IMR-90 (cell line): ENCODE measurements around the gene RIBC1. TPM values are rescaled to one million over a fixed set of nuclear protein-coding genes. Genes with fewer than 3 reads are reported as not detected.

Experiments used
- ATAC-seq: fragments of 200-7000 bp; cut with Tn5 transposase; 2 replicates; pipeline ENCODE4 v1.9.1; 2020; ENCODE audit warnings: low read depth, mild to moderate bottlenecking, moderate library complexity
- BruUV-seq: library from RNA; stranded (reverse); fragments of 400-500 nt; replicated peaks from 2 replicates; lab custom pipeline; 2021; lab: Mats Ljungman, UMichigan
- CTCF ChIA-PET: fragments of 300-600 bp; formaldehyde crosslinking; extraction: SDS; loops from one replicate; lab custom pipeline; 2021; ENCODE audit warnings: antibody characterized with exemption; lab: Yijun Ruan, JAX
- POLR2A ChIA-PET: fragments of 300-600 bp; sonication (Branson Sonifier 250); formaldehyde crosslinking; loops from one replicate; lab custom pipeline; 2022; ENCODE audit warnings: antibody characterized with exemption; ENCODE audit not compliant: unreplicated experiment; lab: Charles Lee
- DNase-seq: peaks from one replicate; pipeline ENCODE4 v3.0.0; 2013
- H2AFZ ChIP-seq: replicated peaks from 2 replicates; pipeline ENCODE3; 2013; ENCODE audit warnings: low read length, mild to moderate bottlenecking; ENCODE audit not compliant: poor library complexity
- H2AK5ac ChIP-seq: 2 replicates; pipeline ENCODE4 v1.6.1; 2013; ENCODE audit warnings: low read depth, low read length, inconsistent platforms
- H2AK9ac ChIP-seq: replicated peaks from 2 replicates; pipeline ENCODE3; 2013; ENCODE audit warnings: mild to moderate bottlenecking, low read depth, low read length, moderate library complexity; ENCODE audit not compliant: poor library complexity
- H2BK120ac ChIP-seq: 2 replicates; pipeline ENCODE4 v1.6.1; 2013; ENCODE audit warnings: low read depth, low read length, inconsistent platforms
- H2BK15ac ChIP-seq: 3 replicates; pipeline ENCODE4 v1.6.1; 2013; ENCODE audit warnings: low read depth, low read length, inconsistent platforms
- H2BK20ac ChIP-seq: 2 replicates; pipeline ENCODE4 v1.6.1; 2013; ENCODE audit warnings: low read depth, mild to moderate bottlenecking, inconsistent platforms, low read length, moderate library complexity
- H2BK5ac ChIP-seq: 2 replicates; pipeline ENCODE4 v1.6.1; 2013; ENCODE audit warnings: mild to moderate bottlenecking, low read depth, low read length, inconsistent platforms; ENCODE audit not compliant: poor library complexity, severe bottlenecking
- H3K14ac ChIP-seq: replicated peaks from 2 replicates; pipeline ENCODE4 v1.6.1; 2013; ENCODE audit warnings: low read depth, low read length, inconsistent platforms
- H3K18ac ChIP-seq: 2 replicates; pipeline ENCODE4 v1.6.1; 2013; ENCODE audit warnings: low read depth, low read length, control low read depth
- H3K23ac ChIP-seq: 2 replicates; pipeline ENCODE4 v1.6.1; 2013; ENCODE audit warnings: low read depth, low read length, inconsistent platforms
- H3K27ac ChIP-seq: 2 replicates; pipeline ENCODE4 v1.5.1; 2013; ENCODE audit warnings: mild to moderate bottlenecking, control low read depth, low read length; ENCODE audit not compliant: insufficient read depth
- H3K27me3 ChIP-seq: 2 replicates; pipeline ENCODE4 v1.6.1; 2013; ENCODE audit warnings: low read length; ENCODE audit not compliant: control insufficient read depth, insufficient read depth
- H3K36me3 ChIP-seq: 2 replicates; pipeline ENCODE4 v1.6.1; 2013; ENCODE audit warnings: low read length, mixed read lengths; ENCODE audit not compliant: control insufficient read depth, insufficient read depth
- H3K4ac ChIP-seq: 2 replicates; pipeline ENCODE4 v1.6.1; 2013; ENCODE audit warnings: low read depth, low read length, inconsistent platforms
- H3K4me1 ChIP-seq: 2 replicates; pipeline ENCODE4 v1.6.1; 2013; ENCODE audit warnings: low read length, mixed read lengths; ENCODE audit not compliant: control insufficient read depth, insufficient read depth
- H3K4me2 ChIP-seq: 2 replicates; pipeline ENCODE4 v1.6.1; 2013; ENCODE audit warnings: low read depth, mild to moderate bottlenecking, control low read depth, low read length, moderate library complexity
- H3K4me3 ChIP-seq: 2 replicates; pipeline ENCODE4 v1.5.1; 2013; ENCODE audit warnings: low read depth, mild to moderate bottlenecking, control low read depth, low read length, moderate library complexity; ENCODE audit not compliant: insufficient read depth
- H3K56ac ChIP-seq: 2 replicates; pipeline ENCODE4 v1.6.1; 2013; ENCODE audit warnings: low read length, inconsistent platforms; ENCODE audit not compliant: insufficient read depth; ENCODE audit errors: extremely low read depth
- H3K79me1 ChIP-seq, 2 experiments: 2 replicates each; pipeline ENCODE4 v1.6.1; 2013; ENCODE audit warnings: low read length in 2 of 2, inconsistent platforms in 1 of 2, low read depth in 1 of 2
- H3K9ac ChIP-seq: 2 replicates; pipeline ENCODE4 v1.6.1; 2013; ENCODE audit warnings: low read depth, low read length, control low read depth
- H3K9me1 ChIP-seq: 2 replicates; pipeline ENCODE4 v1.6.1; 2013; ENCODE audit warnings: low read length, inconsistent platforms; ENCODE audit not compliant: insufficient read depth
- H3K9me3 ChIP-seq: 2 replicates; pipeline ENCODE4 v1.6.1; 2013; ENCODE audit warnings: low read length; ENCODE audit not compliant: control insufficient read depth, insufficient read depth
- H4K20me1 ChIP-seq: 2 replicates; pipeline ENCODE4 v1.6.1; 2013; ENCODE audit warnings: low read length, inconsistent platforms; ENCODE audit not compliant: insufficient read depth
- H4K5ac ChIP-seq: 2 replicates; pipeline ENCODE4 v1.6.1; 2013; ENCODE audit warnings: mild to moderate bottlenecking, low read depth, low read length, control low read depth
- H4K8ac ChIP-seq, 2 experiments: 2 replicates each; pipeline ENCODE4 v1.6.1; 2013; ENCODE audit warnings: low read depth in 2 of 2, low read length in 2 of 2, control low read depth in 1 of 2, inconsistent platforms in 1 of 2
- H4K91ac ChIP-seq: 2 replicates; pipeline ENCODE4 v1.6.1; 2013; ENCODE audit warnings: low read depth, low read length, inconsistent platforms; ENCODE audit not compliant: insufficient read depth
- CEBPB ChIP-seq: IDR thresholded peaks from 2 replicates; pipeline ENCODE4 v1.6.1; 2012; ENCODE audit warnings: low read depth, low read length, improper control_type of control experiment
- CHD1 ChIP-seq: IDR thresholded peaks from 2 replicates; pipeline ENCODE4 v1.6.1; 2012; ENCODE audit warnings: low read depth, low read length, improper control_type of control experiment
- ELK1 ChIP-seq: fragments of 150-350 bp; IDR thresholded peaks from 2 replicates; pipeline ENCODE4 v1.6.1; 2016; ENCODE audit warnings: low read depth, mild to moderate bottlenecking, low read length, moderate library complexity, borderline replicate concordance
- FOS ChIP-seq: fragments of 150-350 bp; IDR thresholded peaks from 2 replicates; pipeline ENCODE4 v1.6.1; 2016; ENCODE audit warnings: low read depth, low read length
- MAFK ChIP-seq: IDR thresholded peaks from 2 replicates; pipeline ENCODE4 v1.6.1; 2012; ENCODE audit warnings: low read depth, low read length, improper control_type of control experiment
- MXI1 ChIP-seq: IDR thresholded peaks from 2 replicates; pipeline ENCODE4 v1.6.1; 2012; ENCODE audit warnings: low read depth, mild to moderate bottlenecking, low read length, moderate library complexity, borderline replicate concordance
- NFE2L2 ChIP-seq: fragments of 150-350 bp; IDR thresholded peaks from 2 replicates; pipeline ENCODE4 v1.6.1; 2016; ENCODE audit warnings: low read depth, mild to moderate bottlenecking, low read length
- RAD21 ChIP-seq: IDR thresholded peaks from 2 replicates; pipeline ENCODE4 v1.6.1; 2012; ENCODE audit warnings: low read length, improper control_type of control experiment
- RCOR1 ChIP-seq: IDR thresholded peaks from 2 replicates; pipeline ENCODE4 v1.6.1; 2012; ENCODE audit warnings: mild to moderate bottlenecking, low read length, improper control_type of control experiment; ENCODE audit not compliant: insufficient replicate concordance
- SMC3 ChIP-seq: fragments of 150-350 bp; IDR thresholded peaks from 2 replicates; pipeline ENCODE4 v1.6.1; 2016; ENCODE audit warnings: low read depth, mild to moderate bottlenecking, antibody characterized with exemption, low read length, moderate library complexity
- USF2 ChIP-seq: fragments of 150-350 bp; IDR thresholded peaks from 2 replicates; pipeline ENCODE4 v1.6.1; 2017; ENCODE audit warnings: mild to moderate bottlenecking, antibody characterized with exemption, low read length, low read depth
- WGBS, 2 experiments: methylation state at CpG; one replicate each; pipeline versions ENCODE4 v1.1.5 to v1.1.7; 2013; ENCODE audit warnings: missing lambda C conversion rate in 2 of 2; ENCODE audit not compliant: insufficient read length in 1 of 2; ENCODE audit errors: extremely low coverage in 2 of 2; 5-methylcytosine and 5-hydroxymethylcytosine counted together
- dilution Hi-C: fragments of 300-500 bp; cut with HindIII; formaldehyde crosslinking; loops from one replicate; pipeline ENCODE4 v1.14.3; 2018; ENCODE audit warnings: low sequenced_read_pairs; ENCODE audit not compliant: unreplicated experiment
- in situ Hi-C: fragments of 300-500 bp; cut with MboI; formaldehyde crosslinking; loops from 3 replicates; pipeline ENCODE4 v1.14.3; 2019; ENCODE audit warnings: low sequenced_read_pairs, inconsistent platforms, mixed read lengths
- intact Hi-C: fragments of 100-400 bp; cut with micrococcal nuclease; formaldehyde crosslinking; loops from 2 replicates; pipeline ENCODE4 v1.10.0; 2022
- polyA plus RNA-seq, 3 experiments: library from polyadenylated mRNA; depleted of rRNA; stranded (reverse); fragments of >200 nt; gene quantifications; 2 replicates each; pipeline ENCODE4 v1.2.3, GENCODE V29; 2012; ENCODE audit warnings: low replicate concordance in 1 of 3
- total RNA-seq: library from RNA; depleted of rRNA; stranded (reverse); fragments of >200 nt; gene quantifications from 2 replicates; pipeline ENCODE4 v1.2.3, GENCODE V29; 2012

The RIBC1 gene
- total and polyA plus RNA-seq, 2 of the 4 experiments (the other 2 are of a cell fraction), result 0.31 to 0.36 TPM

GRCh38 chrX:53440621-53441517, 18.2 kb downstream of the RIBC1 start:
- H3K27ac ChIP-seq, result peak overlapping the region; percentile 70
- H3K36me3 ChIP-seq, result no peaks in the 10 kb centered on the region
- H2BK15ac ChIP-seq, result peak overlapping the region; percentile 48; the same call in 1 of the 3 replicates
- no peaks in the 10 kb centered on the region for H4K20me1 ChIP-seq
- H3K18ac ChIP-seq, result peak overlapping the region; percentile 30
- H3K9me1 ChIP-seq, result no peaks in the 10 kb centered on the region; the same call in 1 of the 2 replicates
- POLR2A ChIA-PET, result no interaction called here
- peak overlapping the region; percentile 4 for H2BK5ac ChIP-seq
- peak overlapping the region; percentile 67 for H3K4ac ChIP-seq
- peak overlapping the region; percentile 14; the same call in 1 of the 2 replicates for H4K5ac ChIP-seq
- TF ChIP-seq SMC3 (no peak), MAFK (no peak), RAD21 (no peak), NFE2L2 (no peak), ELK1 (no peak), RCOR1 (no peak), CEBPB (peak; percentile 89), USF2 (no peak), CHD1 (no peak), MXI1 (no peak), FOS (peak; percentile 31; the same call in 1 of the 2 replicates)
- CTCF ChIA-PET, result interaction anchor here (0.6 kb wide), 1 partner anchor 460 kb away, joined by 3 read pairs; no protein-coding TSS in a partner anchor
- peak overlapping the region; percentile 90 for H2AFZ ChIP-seq
- 0 out of 2 replicates have a peak overlapping the region, but pooled peaks have one; percentile 23 for H3K23ac ChIP-seq
- H2AK9ac ChIP-seq, result no peak overlapping the region
- in situ Hi-C loops (loop anchor here (10.0 kb wide), 1 partner anchor 56 kb away; no protein-coding TSS in a partner anchor), intact Hi-C loops (no loop called here), dilution Hi-C loops (no loop called here)
- H3K4me1 ChIP-seq, result peaks cover 4% of the 10 kb centered on the region; the same call in 1 of the 2 replicates
- H3K79me1 ChIP-seq, result no peaks in the 10 kb centered on the region
- no peaks in the 10 kb centered on the region for H3K9me3 ChIP-seq
- peak overlapping the region; percentile 45; the same call in 1 of the 2 replicates for H2AK5ac ChIP-seq
- DNase-seq (peak; percentile 34), ATAC-seq (peak; percentile 58)
- H3K14ac ChIP-seq, result peak overlapping the region; percentile 3; the same call in 1 of the 2 replicates
- H3K56ac ChIP-seq, result peak overlapping the region; percentile 44; the same call in 1 of the 2 replicates
- peaks cover 18% of the 10 kb centered on the region for H3K27me3 ChIP-seq
- 20% methylated on average over 2 of the region's 39 CpGs; no CpG with 5 or more reads in 1 of the 2 experiments for WGBS, 2 experiments
- peak overlapping the region; percentile 37 for H3K4me3 ChIP-seq
- H2BK120ac ChIP-seq, result peak overlapping the region; percentile 85
- no peak overlapping the region for H2BK20ac ChIP-seq
- no TSS peak for BruUV-seq
- H3K9ac ChIP-seq, result peak overlapping the region; percentile 49; the same call in 1 of the 2 replicates
- H4K8ac ChIP-seq, result peak overlapping the region; percentile 83 to 93; a peak in 3 of 4 replicates
- H4K91ac ChIP-seq, result peak overlapping the region; percentile 73; the same call in 1 of the 2 replicates
- H3K4me2 ChIP-seq, result peak overlapping the region; percentile 73
